Stomach (tissue), 4 donors: ENCODE data around the gene SHE.

ENCODE experiments used
- POLR2AphosphoS5 ChIP-seq, 3 donors: sonication (generic); formaldehyde crosslinking; IDR thresholded peaks; one replicate each; pipeline ENCODE4 v1.6.1; 2016; ENCODE audit warnings: antibody characterized with exemption in 3 of 3
- TF ChIP-seq, protein P1 (sequence below), 7 experiments: fragments of 450-650 bp in 4 of 7; fragments of 200-600 bp in 3 of 7; sonication (generic) in 3 of 7; IDR thresholded peaks; one replicate each; pipeline ENCODE4 v1.5.1; 2016 to 2019; ENCODE audit warnings: antibody characterized with exemption in 7 of 7, control low read depth in 2 of 7, mild to moderate bottlenecking in 1 of 7

DNA sequence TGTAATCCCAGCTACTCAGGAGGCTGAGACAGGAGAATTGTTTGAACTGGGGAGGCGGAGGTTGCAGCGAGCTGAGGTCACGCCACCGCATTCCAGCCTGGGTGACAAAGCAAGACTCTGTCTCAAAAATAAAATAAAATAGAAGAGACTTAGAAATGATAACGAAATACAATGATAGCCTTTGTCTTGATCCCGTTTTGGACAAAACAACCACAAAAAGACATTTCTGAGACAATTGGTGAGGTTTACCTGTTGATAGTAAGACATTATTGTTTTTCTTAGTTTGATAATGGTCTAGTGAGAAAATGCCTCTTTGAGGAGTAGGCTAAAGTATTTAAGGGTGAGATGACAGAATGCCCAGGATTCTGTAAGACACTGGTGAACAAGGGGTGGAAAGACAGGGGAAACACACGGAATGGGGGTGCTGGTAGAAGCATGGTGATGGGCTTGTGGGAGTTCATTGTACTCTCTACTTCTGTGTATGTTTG lies 11.9 kb upstream of the SHE start:
- no peak for TF ChIP-seq POLR2AphosphoS5 (IDR thresholded peaks at IDR 0.05)
- TF ChIP-seq, protein P1, sequence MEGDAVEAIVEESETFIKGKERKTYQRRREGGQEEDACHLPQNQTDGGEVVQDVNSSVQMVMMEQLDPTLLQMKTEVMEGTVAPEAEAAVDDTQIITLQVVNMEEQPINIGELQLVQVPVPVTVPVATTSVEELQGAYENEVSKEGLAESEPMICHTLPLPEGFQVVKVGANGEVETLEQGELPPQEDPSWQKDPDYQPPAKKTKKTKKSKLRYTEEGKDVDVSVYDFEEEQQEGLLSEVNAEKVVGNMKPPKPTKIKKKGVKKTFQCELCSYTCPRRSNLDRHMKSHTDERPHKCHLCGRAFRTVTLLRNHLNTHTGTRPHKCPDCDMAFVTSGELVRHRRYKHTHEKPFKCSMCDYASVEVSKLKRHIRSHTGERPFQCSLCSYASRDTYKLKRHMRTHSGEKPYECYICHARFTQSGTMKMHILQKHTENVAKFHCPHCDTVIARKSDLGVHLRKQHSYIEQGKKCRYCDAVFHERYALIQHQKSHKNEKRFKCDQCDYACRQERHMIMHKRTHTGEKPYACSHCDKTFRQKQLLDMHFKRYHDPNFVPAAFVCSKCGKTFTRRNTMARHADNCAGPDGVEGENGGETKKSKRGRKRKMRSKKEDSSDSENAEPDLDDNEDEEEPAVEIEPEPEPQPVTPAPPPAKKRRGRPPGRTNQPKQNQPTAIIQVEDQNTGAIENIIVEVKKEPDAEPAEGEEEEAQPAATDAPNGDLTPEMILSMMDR (IDR thresholded peaks at IDR 0.05), result no peak
